Neural crest cell (in vitro differentiated cells): ENCODE results near the gene CD52. TPM values are rescaled to one million over a fixed set of nuclear protein-coding genes. Genes with fewer than 3 reads are reported as not detected.
A peak's percentile ranks its signal among the peaks of the same experiment; 100 is the strongest.

Source experiments
- DNase-seq: peaks from one replicate; pipeline ENCODE4 v3.0.0; 2021; ENCODE audit warnings: low read depth, mixed read lengths, low spot score
- H3K27ac Mint-ChIP-seq: one replicate; pipeline ENCODE4 v1.8.0; 2021; ENCODE audit warnings: mild to moderate bottlenecking, mixed read lengths; ENCODE audit not compliant: unreplicated experiment
- H3K27me3 Mint-ChIP-seq: 2 replicates; pipeline ENCODE4 v1.8.0; 2021; ENCODE audit warnings: low read depth, mild to moderate bottlenecking, mixed read lengths
- H3K36me3 Mint-ChIP-seq: 2 replicates; pipeline ENCODE4 v1.8.0; 2021; ENCODE audit warnings: low read depth, mild to moderate bottlenecking, mixed read lengths
- H3K4me1 Mint-ChIP-seq: 2 replicates; pipeline ENCODE4 v1.8.0; 2021; ENCODE audit warnings: mixed read lengths
- H3K4me3 Mint-ChIP-seq: one replicate; pipeline ENCODE4 v1.8.0; 2021; ENCODE audit warnings: mild to moderate bottlenecking, mixed read lengths
- H3K9me3 Mint-ChIP-seq: 2 replicates; pipeline ENCODE4 v1.8.0; 2021; ENCODE audit warnings: mixed read lengths
- total RNA-seq: library from RNA; stranded (reverse); gene quantifications from 2 replicates; pipeline ENCODE4 v1.2.1, GENCODE V29; 2021
- TF ChIP-seq, protein P1 (sequence below): fragments of 200-600 bp; sonication (generic); conservative IDR thresholded peaks from 2 replicates; pipeline ENCODE4 v1.5.0; 2021; ENCODE audit warnings: antibody characterized with exemption, mild to moderate bottlenecking

The CD52 gene
- total RNA-seq, 1 donor from 2014 or later = not detected

DNA sequence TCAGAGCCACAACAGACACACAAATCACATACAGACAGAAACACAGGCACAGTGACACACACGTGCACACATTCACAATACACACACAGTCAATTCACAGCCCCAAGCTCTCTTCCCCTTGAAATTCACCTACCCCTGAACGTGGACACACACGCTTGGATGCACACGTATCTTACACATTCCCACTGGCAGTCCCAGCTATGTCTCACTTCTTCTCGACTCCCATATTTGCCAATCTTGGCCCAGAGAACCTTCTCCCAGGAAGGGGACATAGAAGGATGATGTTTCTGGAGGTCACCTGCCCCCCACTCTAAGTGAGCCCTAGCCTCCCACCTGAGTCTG is 34.6 kb downstream of the CD52 start:
- TF ChIP-seq, protein P1, sequence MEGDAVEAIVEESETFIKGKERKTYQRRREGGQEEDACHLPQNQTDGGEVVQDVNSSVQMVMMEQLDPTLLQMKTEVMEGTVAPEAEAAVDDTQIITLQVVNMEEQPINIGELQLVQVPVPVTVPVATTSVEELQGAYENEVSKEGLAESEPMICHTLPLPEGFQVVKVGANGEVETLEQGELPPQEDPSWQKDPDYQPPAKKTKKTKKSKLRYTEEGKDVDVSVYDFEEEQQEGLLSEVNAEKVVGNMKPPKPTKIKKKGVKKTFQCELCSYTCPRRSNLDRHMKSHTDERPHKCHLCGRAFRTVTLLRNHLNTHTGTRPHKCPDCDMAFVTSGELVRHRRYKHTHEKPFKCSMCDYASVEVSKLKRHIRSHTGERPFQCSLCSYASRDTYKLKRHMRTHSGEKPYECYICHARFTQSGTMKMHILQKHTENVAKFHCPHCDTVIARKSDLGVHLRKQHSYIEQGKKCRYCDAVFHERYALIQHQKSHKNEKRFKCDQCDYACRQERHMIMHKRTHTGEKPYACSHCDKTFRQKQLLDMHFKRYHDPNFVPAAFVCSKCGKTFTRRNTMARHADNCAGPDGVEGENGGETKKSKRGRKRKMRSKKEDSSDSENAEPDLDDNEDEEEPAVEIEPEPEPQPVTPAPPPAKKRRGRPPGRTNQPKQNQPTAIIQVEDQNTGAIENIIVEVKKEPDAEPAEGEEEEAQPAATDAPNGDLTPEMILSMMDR = no peak
- Mint-ChIP-seq H3K36me3 (no peaks in the 10 kb centered on the region), H3K4me3 (peak overlapping the region; percentile 7), H3K4me1 (peaks cover 48% of the 10 kb centered on the region), H3K27me3 (no peaks in the 10 kb centered on the region), H3K9me3 (no peaks in the 10 kb centered on the region), H3K27ac (peak overlapping the region; percentile 70)
- no peak for DNase-seq

DNA sequence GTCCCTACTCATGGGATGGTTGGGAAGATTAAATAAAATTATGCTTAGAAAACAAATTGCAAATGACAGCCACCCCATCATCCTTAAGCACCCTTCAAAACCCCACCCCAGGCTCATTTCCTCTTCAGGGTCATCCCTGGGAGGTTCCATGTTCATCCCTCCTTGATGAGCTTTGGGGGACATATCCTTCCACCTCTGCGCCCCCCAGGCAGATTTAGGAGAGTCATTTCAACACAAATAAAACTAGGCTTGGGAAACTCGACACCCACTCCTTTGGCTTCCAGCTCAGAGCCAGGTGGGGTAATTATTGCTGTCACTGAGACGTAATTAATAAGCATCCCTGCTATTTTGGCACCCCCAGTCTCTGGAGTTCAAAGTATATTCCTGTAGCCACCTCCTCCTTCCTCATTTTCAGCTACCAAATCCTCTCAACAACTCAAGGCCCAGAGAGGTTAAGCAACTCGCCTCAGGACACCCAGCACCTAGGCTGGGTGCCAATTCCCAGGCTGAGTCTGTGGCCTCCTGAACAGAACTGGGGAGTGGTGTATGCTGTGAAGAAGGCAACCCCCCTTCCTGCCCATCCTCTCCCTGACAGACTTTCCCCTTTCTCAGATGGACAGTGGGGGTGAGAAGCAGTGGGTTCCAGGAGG is 35.6 kb downstream of the CD52 start:
- Mint-ChIP-seq H3K36me3 (no peaks in the 10 kb centered on the region), H3K4me1 (peaks cover 48% of the 10 kb centered on the region), H3K27me3 (peaks cover 3% of the 10 kb centered on the region), H3K9me3 (no peaks in the 10 kb centered on the region), H3K4me3 (no peak overlapping the region), H3K27ac (peak overlapping the region; percentile 35)
- TF ChIP-seq, protein P1 = no peak
- no peak for DNase-seq

GRCh38 chr1:26353976-26354820 is 36.4 kb downstream of the CD52 start, which contains the start of gene CRYBG2:
CRYBG2 (minus strand) TSS chr1:26354130; CDS start chr1:26346657, 7,473 bp downstream.
- H3K9me3 Mint-ChIP-seq = no peaks in the 10 kb centered on the region
- peak within 1 kb of the TSS; percentile 35 for H3K27ac Mint-ChIP-seq
- no peak within 1 kb of the TSS for H3K4me3 Mint-ChIP-seq
- H3K27me3 Mint-ChIP-seq = peaks cover 11% of the 10 kb centered on the region
- TF ChIP-seq, protein P1 = no peak
- DNase-seq = no peak
- peaks cover 55% of the 10 kb centered on the region for H3K4me1 Mint-ChIP-seq
- H3K36me3 Mint-ChIP-seq = no peaks in the 10 kb centered on the region

DNA sequence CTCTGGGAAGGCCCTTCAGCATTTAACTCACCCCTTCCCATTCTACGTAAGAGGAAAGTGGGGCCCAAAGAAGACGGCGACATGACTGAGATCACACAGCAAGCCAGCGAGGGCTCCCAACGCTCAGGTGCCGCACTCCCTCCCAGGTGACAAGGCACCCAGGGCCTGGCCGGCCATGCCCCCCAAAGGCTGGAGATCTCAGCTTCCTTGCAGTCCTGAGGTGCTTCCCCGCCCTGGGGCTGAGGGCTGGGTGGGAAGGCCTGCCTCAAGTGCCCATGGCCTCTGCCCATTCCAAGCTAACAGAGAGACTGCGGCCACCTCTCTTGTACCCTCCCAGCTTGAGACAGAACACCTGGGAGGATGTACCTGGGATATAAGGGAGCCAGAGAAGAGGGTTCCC is 37.2 kb downstream of the CD52 start:
- peaks cover 18% of the 10 kb centered on the region for H3K27me3 Mint-ChIP-seq
- no peak for DNase-seq
- no peak overlapping the region for H3K27ac Mint-ChIP-seq
- H3K4me3 Mint-ChIP-seq = no peak overlapping the region
- no peaks in the 10 kb centered on the region for H3K9me3 Mint-ChIP-seq
- TF ChIP-seq, protein P1 = no peak
- H3K4me1 Mint-ChIP-seq = peaks cover 54% of the 10 kb centered on the region
- no peaks in the 10 kb centered on the region for H3K36me3 Mint-ChIP-seq

GRCh38 chr1:26356106-26356505 is 38.3 kb downstream of the CD52 start:
- Mint-ChIP-seq H3K4me3 (no peak overlapping the region), H3K27me3 (peaks cover 29% of the 10 kb centered on the region), H3K36me3 (no peaks in the 10 kb centered on the region), H3K27ac (peak overlapping the region; percentile 94), H3K4me1 (peaks cover 48% of the 10 kb centered on the region), H3K9me3 (no peaks in the 10 kb centered on the region)
- DNase-seq = no peak
- TF ChIP-seq, protein P1 = no peak
